GM21367 (cell line): ENCODE results near the gene ULBP1.
"Not testable (repeated sequence)": the region's sequence is repeated elsewhere in the genome, so short reads cannot be mapped to it uniquely, and the experiment has no call there.

Experiments
- ATAC-seq: cut with Tn5 transposase; IDR thresholded peaks from one replicate; pipeline ENCODE4 v1.9.1; 2021; ENCODE audit not compliant: unreplicated experiment

The ULBP1 gene

DNA sequence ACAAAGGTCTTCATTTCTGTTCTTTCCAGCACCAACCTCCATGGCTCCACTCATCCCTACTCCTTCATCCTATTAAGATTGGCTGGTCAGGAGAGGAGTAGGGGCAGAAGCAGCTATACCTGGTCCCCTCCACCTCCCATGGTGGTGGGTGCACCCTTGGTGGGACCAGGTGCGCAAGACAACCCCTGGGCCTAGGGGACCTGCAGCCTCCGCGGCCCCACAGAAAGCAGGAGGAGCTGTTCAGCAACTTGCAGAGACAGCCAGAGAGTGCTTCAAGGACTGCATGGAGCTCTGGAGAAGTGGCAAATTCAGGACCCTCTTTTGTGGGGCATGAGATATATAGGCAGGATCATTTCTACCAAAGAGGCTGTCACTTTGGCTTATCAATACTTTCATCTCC is 12.1 kb upstream of the ULBP1 start:
- no peak for ATAC-seq

DNA sequence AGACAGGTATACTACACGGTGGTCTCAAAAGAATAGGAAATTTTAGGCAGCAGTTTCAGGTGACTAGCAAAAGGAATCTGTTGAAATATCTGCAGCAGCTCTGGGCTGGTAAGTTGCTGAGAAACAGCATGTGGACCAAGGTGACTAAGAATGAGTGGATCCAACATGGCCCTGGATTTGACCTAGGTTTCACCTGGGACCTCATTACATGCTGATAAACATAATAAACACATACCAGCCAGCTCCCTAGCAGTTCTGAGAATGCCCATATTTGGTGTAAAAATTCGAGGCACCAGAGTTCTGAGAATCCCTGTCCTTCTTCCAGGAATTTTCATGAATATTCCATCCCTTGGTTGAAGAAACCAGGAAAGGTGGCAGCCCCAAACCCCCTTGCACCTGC is 10.4 kb upstream of the ULBP1 start:
- ATAC-seq: not testable (repeated sequence)

DNA sequence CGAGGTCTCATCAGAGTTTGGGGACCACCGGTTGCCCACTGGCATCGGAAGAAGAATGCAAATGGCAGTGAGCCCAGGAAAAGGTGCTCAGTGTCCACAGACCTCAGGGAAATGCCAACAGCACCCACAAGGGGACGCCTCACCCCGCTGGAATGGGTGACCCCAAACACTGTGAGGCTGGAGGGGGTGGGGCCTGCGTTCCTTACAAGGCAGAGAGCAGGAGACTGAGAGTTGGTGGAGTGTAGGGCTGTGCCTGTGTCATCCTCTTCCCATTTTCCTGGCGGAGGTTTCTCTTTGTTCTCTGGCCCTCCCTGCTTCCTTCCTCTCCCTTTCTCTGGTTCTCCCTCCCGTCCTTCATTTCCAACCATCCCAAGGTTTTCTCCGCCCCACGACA is 9.8 kb upstream of the ULBP1 start:
- not testable (repeated sequence) for ATAC-seq

DNA sequence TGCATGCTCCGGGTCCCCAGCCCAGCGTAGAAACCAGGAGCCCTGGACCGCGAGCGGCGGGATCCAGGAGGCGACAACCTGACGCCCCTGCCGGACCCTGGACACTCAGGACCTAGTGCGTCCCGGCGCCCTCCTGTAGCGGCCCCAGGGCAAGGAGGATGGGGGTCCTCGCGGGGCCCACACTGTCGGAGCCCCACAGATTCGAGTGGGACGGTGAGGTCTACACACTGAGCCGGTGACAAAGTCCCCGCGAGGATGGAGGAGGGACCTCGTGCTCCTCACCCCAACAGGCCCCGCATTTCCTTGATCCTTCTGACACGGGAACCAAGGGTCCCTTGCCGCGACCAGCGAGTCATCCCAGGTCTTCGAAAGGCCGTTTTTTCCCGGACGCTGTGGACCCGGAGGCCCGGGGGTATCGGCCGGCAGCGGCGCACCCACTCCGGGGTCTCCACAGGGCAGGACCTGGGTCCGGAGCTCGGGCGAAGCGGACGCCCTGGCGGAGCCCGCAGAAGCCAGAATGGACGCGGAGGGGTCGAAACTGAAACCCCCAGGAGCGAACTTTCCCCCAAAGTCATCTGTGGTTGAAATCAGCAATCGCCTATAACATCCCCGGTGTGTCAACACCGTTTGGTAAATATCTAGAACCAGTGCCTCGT is 9.3 kb upstream of the ULBP1 start:
- not testable (repeated sequence) for ATAC-seq

DNA sequence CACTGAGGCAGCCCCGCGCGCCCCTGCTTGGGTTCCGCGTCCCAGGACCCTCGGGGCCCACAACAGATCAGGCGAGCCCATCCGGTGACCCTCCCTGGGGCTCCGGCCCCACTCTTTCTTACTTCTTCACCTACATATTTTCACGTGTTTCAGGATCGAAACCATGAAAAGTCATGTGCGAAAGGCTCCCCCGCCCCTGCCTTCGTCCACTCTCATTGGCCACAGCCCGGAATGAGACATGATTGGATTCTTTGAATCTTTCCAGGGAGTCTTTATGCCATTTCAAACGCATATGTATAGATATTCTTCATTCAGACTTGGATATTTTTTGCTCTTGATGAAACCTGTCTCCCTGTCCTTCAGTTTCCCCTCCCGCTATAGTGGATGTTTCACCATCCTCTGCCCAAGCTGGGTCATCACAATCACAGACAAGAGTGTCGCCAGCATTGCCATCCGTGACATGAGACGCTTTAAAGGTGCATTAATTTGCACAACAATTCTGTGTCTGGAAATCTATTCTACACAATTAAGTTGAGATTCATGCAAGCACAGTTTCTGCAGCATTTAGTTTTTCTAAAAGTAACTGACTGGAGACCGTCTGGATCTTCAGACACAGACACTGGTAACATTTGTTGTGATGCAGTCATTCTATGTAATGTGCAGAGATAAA is 8.6 kb upstream of the ULBP1 start:
- ATAC-seq: not testable (repeated sequence)

DNA sequence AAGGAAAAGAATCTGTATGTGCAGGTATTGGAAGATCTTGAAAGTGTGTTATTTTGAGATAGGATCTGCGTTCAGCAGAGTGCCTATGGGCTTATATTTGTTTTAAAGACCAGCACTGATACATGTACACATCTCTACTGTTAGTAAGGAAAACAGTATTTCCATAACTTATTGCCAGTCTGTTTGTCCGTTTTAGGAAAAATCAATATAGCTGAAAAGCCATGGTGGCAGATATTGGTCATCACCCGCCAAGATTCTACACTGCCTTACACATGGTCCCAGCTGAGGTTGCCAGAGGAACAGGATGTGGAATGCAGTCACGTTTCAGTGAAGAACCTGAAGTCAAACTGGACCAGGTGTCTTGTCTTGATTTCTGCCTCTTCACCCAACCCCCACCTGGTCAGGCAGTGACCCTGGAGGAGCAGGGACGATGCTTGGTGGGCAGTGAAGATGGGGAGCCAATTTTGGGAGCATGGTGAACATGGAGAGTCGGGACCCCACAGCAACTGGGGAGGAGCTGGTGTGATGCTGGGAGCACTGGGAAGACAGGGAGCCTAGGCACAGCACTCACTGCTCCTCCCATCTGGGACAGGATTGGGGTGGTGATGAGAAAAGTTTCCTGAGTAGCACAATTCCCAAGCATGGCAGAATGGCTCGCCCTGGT is 8.0 kb upstream of the ULBP1 start:
- ATAC-seq: not testable (repeated sequence)

DNA sequence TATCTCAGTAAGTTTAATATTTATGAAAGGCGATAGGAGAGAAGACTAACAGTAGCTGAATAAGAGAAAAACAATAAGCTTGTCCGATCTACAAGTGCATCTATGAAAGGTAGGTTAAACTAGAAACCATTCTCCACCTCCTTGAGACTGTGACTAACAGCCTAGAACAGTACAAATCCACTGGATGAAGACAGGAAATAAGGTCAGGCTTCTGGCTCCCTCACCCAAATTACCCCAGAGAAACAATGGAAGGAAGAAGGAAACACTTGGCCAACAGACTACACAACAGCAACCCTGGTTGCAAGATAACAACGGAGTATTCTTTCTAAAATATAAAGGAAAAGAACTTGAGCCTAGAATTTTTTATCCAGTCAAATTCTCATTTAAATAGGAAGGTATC is 5.6 kb upstream of the ULBP1 start:
- not testable (repeated sequence) for ATAC-seq

DNA sequence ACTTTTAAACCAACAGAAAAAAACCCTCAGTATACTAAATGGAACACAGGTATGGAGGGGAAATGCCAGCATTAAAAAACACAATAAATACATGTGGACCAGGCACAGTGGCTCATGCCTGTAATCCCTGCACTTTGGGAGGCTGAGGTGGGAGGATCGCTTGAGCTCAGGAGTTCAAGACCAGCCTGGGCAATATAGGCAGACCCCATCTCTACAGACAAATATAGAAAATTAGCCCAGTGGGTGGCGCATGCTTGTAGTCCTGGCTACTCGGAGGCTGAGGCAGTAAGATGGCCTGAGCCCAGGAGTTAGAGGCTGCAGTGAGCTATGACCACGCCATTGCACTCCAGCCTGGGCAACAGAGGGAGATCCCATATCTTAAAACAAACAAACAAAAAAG is 3.9 kb upstream of the ULBP1 start:
- ATAC-seq: not testable (repeated sequence)

DNA sequence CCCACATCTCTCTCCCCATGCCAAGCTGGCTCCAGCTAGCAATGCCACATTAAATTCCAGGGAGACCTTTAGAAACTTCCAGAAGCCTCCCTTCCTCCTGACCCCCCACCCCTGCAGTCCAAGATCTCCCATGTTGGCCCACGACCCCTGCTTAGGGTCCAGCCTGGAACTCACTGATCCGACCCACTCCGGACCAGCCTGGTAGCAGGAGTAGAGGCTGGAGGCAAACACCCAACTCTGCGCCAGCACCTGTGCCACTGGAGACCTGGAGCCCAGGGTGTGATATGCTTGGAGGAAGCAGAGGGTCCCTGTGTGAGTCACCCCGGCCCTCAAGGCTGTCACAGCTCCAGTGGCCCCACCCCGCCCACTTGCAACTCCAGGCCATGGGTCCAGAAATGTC is 3.3 kb upstream of the ULBP1 start:
- ATAC-seq: no peak

DNA sequence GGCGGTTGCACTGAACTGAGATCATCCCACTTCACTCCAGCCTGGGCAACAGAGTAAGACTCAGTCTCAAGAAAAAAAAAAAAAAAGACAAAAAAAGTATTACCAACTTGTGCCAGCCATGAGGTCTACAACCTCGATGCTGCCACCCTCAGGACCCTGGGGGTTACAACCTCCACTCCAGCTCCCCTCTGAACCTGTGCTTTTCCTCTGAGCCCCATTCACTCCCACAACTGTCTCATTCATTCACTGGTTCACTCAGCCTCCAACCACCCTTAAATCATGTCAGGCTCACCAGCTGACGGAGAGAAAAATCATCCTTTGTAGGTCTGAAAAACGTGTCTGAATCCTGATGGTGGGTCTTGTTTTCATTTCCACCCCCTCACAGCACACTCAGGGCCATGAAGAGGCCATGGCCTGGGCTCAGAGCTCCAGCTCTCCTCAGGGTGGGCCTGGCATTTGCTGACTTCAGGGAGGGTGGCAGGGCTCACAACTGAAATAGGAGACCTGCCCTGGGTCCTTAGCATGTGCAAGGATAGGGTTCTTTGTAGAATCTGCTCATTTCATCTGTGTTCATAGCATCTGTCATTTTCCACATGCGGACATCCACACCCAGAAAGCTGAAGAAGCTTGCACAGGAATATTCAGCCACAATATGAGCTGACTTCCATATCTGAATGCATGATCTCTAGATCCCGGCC is 1.9 kb upstream of the ULBP1 start:
- no peak for ATAC-seq

DNA sequence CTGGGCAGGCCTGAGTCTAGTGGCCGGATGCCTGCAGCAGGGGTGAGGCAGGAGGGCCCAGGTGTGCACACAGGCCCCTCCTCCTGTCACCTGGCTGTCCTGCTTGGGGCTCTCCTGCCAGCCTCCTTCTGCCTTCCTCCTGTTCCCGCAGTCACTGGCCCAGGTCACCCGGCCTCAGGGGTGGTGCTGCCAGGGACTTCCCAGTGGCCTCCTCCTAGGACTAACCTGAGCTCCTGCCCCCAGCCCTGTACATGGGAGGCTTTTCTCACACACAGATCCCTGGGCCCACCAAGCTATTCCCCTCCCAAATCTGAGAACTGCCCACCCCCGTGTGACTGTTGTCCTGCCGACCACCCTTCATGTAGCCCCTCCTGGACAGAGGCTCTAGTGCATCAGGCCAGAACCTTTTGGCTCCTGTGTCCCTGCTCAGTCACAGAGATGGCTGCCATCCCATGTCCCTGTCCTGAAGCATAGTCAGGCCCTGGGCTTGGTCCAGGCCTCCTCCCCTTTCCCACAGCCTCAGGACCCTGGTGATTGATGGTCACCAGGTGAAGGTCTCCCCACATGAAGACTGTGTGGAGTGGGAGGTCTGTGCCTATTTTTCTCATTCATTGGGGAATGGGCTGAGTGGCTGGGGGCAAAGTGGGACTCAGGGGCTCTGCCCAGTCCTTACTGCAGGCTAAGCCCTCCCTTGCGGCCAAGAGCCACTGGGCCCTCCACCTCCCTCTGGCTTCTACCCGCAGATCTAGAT is 1.1 kb upstream of the ULBP1 start:
- ATAC-seq: no peak

DNA sequence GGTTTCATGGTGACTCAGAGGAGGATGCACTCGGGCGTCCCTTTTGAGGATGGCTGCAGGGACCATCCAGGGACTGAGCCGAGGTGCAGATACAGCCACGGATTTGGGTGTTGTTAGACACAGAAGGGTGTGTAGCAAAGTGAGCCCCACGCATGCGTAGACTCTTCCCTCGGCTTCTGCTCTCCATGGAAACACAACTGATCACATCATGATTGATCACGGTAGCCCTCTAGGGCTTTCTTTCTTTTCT is 606 bp upstream of the ULBP1 start:
- ATAC-seq: no peak

DNA sequence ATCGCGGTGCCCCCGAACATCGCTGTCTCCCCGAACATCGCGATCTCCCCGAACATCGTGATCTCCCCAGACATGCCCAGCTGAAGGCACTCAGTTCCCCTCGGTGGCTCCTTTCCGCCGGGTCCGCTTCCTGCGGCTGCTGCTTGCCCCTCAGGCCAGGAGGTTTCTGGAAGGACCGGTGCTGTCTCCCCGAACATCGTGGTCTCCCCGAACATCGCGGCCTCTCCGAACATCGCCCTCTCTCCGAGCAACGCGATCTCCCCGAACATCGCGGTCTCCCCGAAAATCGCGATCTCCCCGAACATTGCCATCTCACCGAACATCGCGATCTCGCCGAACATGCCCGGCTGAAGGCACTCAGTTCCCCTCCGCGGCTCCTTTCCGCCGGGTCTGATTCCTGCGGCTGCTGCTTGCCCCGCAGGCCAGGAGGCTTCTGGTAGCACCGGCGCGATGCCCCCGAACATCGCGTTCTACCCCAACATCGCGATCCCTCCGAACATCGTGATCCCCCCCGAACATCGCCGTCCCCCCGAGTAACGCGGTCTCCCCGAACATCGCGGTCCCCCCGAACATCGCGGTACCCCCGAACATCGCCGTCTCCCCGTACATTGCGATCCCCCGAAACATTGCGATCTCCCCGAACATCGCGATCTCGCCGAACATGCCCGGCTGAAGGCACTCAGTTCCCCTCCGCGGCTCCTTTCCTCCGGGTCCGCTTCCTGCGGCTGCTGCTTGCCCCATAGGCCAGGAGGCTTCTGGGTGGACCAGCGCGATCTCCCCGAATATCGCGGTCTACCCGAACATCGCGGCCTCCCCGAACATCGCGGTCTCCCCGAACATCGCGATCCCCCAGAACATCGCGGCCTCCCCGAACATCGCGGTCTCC is 808 bp downstream of the ULBP1 start:
- no peak for ATAC-seq

DNA sequence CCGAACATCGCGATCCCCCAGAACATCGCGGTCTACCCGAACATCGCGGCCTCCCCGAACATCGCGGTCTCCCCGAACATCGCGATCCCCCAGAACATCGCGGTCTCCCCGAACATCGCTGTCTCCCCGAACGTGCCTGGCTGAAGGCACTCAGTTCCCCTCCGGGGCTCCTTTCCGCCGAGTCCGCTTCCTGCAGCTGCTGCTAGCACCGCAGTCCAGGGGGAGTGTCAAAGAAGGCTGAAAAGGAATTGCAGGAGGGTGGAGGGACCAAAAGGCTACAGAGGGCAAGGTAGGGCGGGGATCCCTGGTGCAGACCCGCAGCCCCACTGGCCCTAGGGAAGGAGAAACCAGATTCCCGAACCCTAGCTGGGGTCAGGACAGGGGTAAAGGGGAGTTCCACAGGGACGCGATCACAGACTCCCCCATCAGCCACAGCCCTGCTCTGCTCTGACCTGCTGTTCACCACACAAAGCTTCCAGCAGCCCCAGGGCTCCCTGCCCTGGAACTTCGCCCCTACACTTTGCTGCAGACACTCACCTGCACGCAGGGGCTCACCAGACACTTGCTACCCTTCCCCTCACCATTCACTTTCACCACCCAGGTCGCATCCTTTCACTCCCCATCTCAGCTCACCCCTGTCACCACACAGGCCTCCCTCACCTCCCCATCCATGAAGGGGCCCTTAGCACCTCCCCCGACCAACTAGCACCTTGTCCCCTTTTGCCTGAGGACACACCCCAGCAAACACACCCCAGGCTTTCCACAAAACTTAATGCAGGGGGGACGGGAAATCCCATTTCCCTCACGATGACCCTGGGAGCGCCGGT is 1.7 kb downstream of the ULBP1 start:
- ATAC-seq: no peak

DNA sequence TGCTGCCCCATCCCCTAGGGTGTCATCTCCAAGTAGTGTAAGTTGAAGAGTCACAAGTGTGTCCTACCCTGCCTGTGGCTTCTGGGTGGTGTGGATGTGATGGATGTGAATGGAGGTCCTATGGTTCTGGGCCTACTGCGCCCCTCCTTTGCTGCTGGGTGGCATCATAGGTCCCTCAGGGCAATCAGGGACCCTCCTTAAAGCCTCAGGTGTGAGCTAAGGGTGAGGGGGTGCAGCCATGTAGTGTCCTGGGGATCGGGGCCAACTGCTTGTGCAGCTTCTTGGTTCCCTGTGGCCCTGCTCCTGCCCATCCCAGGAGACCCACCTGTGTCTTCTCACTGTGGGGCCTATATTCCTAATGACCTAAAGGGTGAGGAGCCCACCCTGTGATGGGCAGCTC is 2.6 kb downstream of the ULBP1 start:
- ATAC-seq: not testable (repeated sequence)

DNA sequence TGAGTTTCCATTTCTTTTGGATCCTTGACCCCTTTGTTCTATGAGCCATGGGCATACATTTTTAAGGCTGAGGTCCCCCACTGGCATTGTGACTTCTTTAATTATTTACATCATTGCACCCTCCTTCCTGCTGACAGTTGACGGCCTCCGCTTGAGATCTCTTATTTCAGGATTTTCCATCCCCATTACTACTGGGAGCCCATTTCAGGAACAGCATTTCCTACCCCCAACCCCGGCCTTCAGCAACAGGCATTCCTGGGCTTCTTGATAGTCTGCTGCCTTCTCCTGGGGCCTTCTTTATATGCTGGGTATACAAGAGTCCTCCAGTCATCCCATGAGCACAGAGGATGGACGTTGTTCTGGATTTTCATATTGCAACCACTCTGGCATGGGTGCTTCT is 3.8 kb downstream of the ULBP1 start:
- ATAC-seq: no peak

DNA sequence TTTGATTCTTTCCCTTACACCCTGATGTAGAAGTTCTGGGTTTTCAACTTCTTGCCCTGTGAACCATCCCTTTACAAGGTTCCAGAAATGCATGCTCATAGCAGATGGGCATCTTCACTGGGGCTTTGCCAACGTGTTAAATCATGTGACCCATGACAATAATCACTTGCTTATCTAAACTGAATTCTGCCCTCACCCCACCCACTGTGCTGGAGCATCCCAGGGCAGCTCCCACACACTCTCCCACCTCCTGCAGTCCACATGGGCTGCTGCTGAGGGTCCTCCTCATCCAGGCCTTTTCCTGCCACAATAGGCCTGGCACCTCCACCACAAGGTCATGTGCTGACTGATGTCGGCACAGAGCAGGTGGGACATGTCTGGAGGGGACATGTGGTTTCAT is 4.3 kb downstream of the ULBP1 start:
- not testable (repeated sequence) for ATAC-seq

DNA sequence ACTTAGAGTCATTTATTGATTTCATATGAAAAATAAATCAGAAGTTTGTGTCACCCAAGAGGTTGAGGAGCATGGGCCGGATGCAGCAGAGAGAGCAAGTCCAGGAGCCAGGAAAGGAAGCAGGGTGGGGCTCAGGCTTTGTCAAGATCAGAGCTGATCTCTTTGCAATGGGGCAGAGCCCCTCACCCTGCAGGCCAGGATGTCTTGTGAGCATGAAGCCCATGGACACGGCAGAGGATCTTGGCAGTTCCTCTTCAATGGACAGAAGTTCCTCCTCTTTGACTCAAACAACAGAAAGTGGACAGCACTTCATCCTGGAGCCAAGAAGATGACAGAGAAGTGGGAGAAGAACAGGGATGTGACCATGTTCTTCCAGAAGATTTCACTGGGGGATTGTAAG is 5.2 kb downstream of the ULBP1 start:
- ATAC-seq: not testable (repeated sequence)

DNA sequence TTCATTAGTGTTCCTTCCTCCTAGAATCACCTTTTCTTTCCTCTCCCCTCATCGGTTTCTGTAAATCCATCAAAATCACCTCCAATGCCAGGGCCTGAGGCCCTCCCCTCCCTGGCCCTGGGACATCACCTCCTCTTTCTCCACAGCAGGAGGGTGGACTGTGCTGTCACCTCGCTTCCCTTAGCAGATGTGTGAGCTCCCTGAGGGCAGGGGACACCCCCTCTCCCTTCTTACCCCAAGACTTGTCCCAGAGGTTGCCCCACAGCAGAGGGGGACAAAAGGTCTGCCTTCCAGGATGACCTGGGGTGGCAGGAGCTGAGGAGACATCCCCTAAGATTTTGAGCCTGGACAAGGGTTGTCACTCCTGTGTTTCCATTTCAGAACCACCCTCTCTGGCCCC is 5.9 kb downstream of the ULBP1 start:
- ATAC-seq: no peak
